Ishikawa (cell line): ENCODE data around the gene KCNK7.
A peak's percentile ranks its signal among the peaks of the same experiment; 100 is the strongest.

ENCODE experiments used
- CEBPB ChIP-seq: IDR thresholded peaks from 2 replicates; pipeline ENCODE4 v1.6.1; 2012
- CREB1 ChIP-seq: IDR thresholded peaks from 2 replicates; pipeline ENCODE4 v1.6.1; 2012; ENCODE audit warnings: low read depth
- EGR1 ChIP-seq: IDR thresholded peaks from 2 replicates; pipeline ENCODE4 v1.6.1; 2012
- EP300 ChIP-seq: IDR thresholded peaks from 2 replicates; pipeline ENCODE4 v1.6.1; 2012; ENCODE audit warnings: borderline replicate concordance
- FOXM1 ChIP-seq: IDR thresholded peaks from 2 replicates; pipeline ENCODE4 v1.6.1; 2012; ENCODE audit warnings: low read depth, borderline replicate concordance
- MAX ChIP-seq: IDR thresholded peaks from 2 replicates; pipeline ENCODE4 v1.6.1; 2012
- NFIC ChIP-seq: IDR thresholded peaks from 2 replicates; pipeline ENCODE4 v1.6.1; 2012
- RAD21 ChIP-seq: IDR thresholded peaks from 2 replicates; pipeline ENCODE4 v1.6.1; 2012; ENCODE audit warnings: low read depth
- REST ChIP-seq: IDR thresholded peaks from 2 replicates; pipeline ENCODE4 v1.6.1; 2012; ENCODE audit warnings: low read depth, mild to moderate bottlenecking
- TAF1 ChIP-seq: IDR thresholded peaks from 2 replicates; pipeline ENCODE4 v1.6.1; 2012; ENCODE audit warnings: low read depth, mild to moderate bottlenecking
- TCF12 ChIP-seq: IDR thresholded peaks from 2 replicates; pipeline ENCODE4 v1.6.1; 2012; ENCODE audit warnings: low read depth
- TEAD4 ChIP-seq: IDR thresholded peaks from 2 replicates; pipeline ENCODE4 v1.6.1; 2012
- YY1 ChIP-seq: IDR thresholded peaks from 2 replicates; pipeline ENCODE4 v1.6.1; 2012; ENCODE audit warnings: low read depth
- ZBTB7A ChIP-seq: IDR thresholded peaks from 2 replicates; pipeline ENCODE4 v1.6.1; 2012; ENCODE audit warnings: low read depth
- TF ChIP-seq, protein P1 (sequence below): IDR thresholded peaks from 2 replicates; pipeline ENCODE4 v1.6.1; 2012

KCNK7 gene

GRCh38 chr11:65598258-65598699 lies 2.7 kb upstream of the KCNK7 start:
- TF ChIP-seq TCF12 (no peak), RAD21 (no peak), FOXM1 (no peak), ZBTB7A (no peak), CREB1 (no peak), YY1 (no peak), REST (no peak), TAF1 (no peak), MAX (no peak), EP300 (no peak), CEBPB (no peak), TEAD4 (no peak), NFIC (no peak), EGR1 (no peak)
- TF ChIP-seq, protein P1, sequence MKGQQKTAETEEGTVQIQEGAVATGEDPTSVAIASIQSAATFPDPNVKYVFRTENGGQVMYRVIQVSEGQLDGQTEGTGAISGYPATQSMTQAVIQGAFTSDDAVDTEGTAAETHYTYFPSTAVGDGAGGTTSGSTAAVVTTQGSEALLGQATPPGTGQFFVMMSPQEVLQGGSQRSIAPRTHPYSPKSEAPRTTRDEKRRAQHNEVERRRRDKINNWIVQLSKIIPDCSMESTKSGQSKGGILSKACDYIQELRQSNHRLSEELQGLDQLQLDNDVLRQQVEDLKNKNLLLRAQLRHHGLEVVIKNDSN: no peak

DNA sequence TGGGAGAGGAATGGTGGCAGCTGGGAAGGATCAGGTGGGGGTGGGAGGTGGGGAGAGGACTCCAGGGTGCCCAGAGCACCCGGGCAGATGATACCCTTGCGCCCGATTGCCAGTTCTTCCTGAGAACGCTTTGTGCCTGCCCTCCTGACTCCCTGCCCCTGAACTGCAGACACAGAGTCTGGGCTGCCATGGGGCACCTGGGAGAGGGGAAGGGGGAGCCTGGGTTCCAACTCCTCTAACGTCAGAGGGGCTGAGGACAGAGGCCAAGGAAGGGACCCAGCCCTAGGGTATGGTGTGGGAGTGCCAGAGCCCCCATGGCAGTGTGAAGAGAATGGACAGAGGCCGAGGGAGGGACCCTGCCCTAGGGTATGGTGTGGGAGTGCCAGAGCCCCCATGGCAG lies 920 bp upstream of the KCNK7 start:
- TF ChIP-seq RAD21 (no peak), FOXM1 (no peak), MAX (no peak), TCF12 (no peak), TEAD4 (no peak), CREB1 (no peak), ZBTB7A (no peak), REST (no peak), EGR1 (no peak), YY1 (no peak), CEBPB (no peak)
- TF ChIP-seq, protein P1: no peak

DNA sequence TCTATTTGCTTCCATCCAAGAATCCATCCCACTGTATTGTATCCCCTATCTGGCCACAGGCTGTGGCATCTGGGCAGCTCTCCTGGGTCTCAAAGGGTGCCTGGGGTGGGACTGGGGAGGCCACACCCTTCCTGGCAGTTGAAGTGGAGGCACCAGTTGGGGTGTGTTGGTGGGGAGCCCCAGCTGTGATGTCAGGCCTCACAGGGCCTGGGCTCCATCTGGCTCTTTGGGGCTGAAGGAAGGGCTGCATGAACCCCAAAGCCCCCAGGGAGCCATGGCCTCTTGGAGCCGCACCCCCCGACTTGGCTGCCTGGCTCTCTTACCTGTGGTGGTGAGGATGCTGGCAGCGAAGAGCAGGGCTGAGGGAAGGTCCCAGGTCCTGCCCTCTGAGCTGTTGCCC lies 469 bp downstream of the KCNK7 start:
- no peak for TF ChIP-seq YY1
- no peak for TF ChIP-seq RAD21
- no peak for TF ChIP-seq NFIC
- TF ChIP-seq CREB1: no peak
- TF ChIP-seq MAX: no peak
- TF ChIP-seq FOXM1: no peak
- TF ChIP-seq, protein P1: no peak
- TF ChIP-seq TAF1: no peak
- no peak for TF ChIP-seq EP300

DNA sequence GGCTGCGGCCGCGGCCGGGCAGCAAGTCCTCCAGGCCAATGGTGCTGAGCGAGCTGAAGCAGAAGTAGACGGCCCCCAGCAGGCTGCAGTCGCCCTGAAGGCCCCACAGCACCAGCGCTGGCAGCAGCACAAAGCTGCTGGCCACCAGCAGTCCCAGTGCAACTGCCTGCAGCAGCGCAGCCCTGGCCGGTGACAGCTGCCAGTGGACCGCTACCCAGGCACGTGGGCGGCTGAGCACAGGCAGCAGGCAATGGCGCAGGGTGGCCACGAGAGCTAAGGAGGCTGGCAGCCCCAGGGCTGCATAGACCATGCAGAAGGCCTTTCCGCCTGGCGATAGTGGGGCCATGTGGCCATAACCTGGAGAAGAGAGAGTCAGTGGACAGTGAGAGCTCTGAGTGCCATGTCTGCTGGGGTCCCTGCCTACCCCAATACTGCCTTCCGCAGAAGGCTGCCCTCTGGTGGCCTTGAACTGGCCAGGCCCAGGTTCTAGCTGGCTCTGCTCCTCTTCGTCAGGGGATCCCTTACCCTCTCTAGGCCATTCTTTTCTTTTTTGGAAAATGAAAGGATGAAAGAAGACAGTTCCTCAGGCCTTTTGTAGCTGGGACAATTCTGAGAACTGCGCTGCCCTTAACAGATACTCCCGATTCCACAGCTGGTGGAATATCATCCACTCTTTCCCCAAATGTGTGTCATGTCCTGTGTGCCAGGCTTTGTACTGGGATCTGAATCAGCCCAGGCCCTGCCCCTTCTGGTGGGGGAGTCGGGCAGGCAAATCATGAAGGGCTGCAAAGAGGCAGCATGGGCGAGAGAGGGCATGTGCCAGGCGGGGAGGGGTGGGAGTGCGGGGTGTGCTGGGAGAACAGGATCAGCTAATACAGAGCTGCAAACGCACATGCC lies 1.8 kb downstream of the KCNK7 start:
- peak; percentile 34; the same call in 1 of the 2 replicates for TF ChIP-seq ZBTB7A
- TF ChIP-seq EGR1: no peak
- TF ChIP-seq CEBPB: no peak
- TF ChIP-seq CREB1: no peak
- TF ChIP-seq RAD21: peak; percentile 33; the same call in 1 of the 2 replicates
- no peak for TF ChIP-seq NFIC

- TF ChIP-seq ZBTB7A (no peak), CREB1 (no peak), EP300 (no peak), YY1 (no peak), TEAD4 (no peak), TAF1 (no peak), TCF12 (no peak), EGR1 (no peak), RAD21 (no peak)
Observed at GRCh38 chr11:65592858-65593517, 2.6 kb downstream of the KCNK7 start.
